ENCODE measurements around the gene DNAH1. TPM values are rescaled to one million over a fixed set of nuclear protein-coding genes. Genes with fewer than 3 reads are reported as not detected.

Gene DNAH1
- total and polyA plus RNA-seq, 2 of the 13 experiments (the other 11 are each of a cell fraction or from before 2014, with no cell fraction given): 0.64 to 3.5 TPM

- no peak for TF ChIP-seq CENPT (CRISPR knock-in tag; IDR thresholded peaks at IDR 0.05; ENCODE audit: low read depth)
- no peak for TF ChIP-seq ZNF446 (CRISPR knock-in tag; IDR thresholded peaks at IDR 0.05)
- TF ChIP-seq ZSCAN30 (CRISPR knock-in tag; IDR thresholded peaks at IDR 0.05): no peak
- TF ChIP-seq ZNF124 (CRISPR knock-in tag; IDR thresholded peaks at IDR 0.05): no peak
- TF ChIP-seq ZNF281 (CRISPR knock-in tag; IDR thresholded peaks at IDR 0.05; ENCODE audit: borderline replicate concordance): no peak
- TF ChIP-seq HOMEZ (CRISPR knock-in tag; IDR thresholded peaks at IDR 0.05; ENCODE audit: low read depth): no peak
- TF ChIP-seq FOXP1 (IDR thresholded peaks at IDR 0.05): peak; percentile 91; the same call in 1 of the 2 replicates
- peak; percentile 90 for TF ChIP-seq FOXP1 (CRISPR knock-in tag; IDR thresholded peaks at IDR 0.05)
- no peak for TF ChIP-seq ZNF329 (CRISPR knock-in tag; IDR thresholded peaks at IDR 0.05; ENCODE audit: low read depth)
- no peak for TF ChIP-seq ZNF296 (CRISPR knock-in tag; conservative IDR thresholded peaks at IDR 0.05)
- TF ChIP-seq NFRKB (IDR thresholded peaks at IDR 0.05): no peak
- peak; percentile 59 for TF ChIP-seq FOXA3 (CRISPR knock-in tag; IDR thresholded peaks at IDR 0.05)
- TF ChIP-seq ZBTB42 (CRISPR knock-in tag; IDR thresholded peaks at IDR 0.05): no peak
- TF ChIP-seq ATF5 (CRISPR knock-in tag; IDR thresholded peaks at IDR 0.05; ENCODE audit: low read depth): no peak
- TF ChIP-seq ZBTB26 (CRISPR knock-in tag; IDR thresholded peaks at IDR 0.05; ENCODE audit: borderline replicate concordance): no peak
- no peak for TF ChIP-seq KDM5B (CRISPR knock-in tag; IDR thresholded peaks at IDR 0.05; ENCODE audit: borderline replicate concordance)
- TF ChIP-seq EEA1 (CRISPR knock-in tag; IDR thresholded peaks at IDR 0.05; ENCODE audit: borderline replicate concordance): no peak
- TF ChIP-seq SOX6 (IDR thresholded peaks at IDR 0.05): no peak
- TF ChIP-seq SOX6 (CRISPR knock-in tag; IDR thresholded peaks at IDR 0.05): peak; percentile 57; the same call in 1 of the 2 replicates
- no peak for TF ChIP-seq ZBTB21 (CRISPR knock-in tag; IDR thresholded peaks at IDR 0.05)
- TF ChIP-seq IKZF1 (IDR thresholded peaks at IDR 0.05): no peak
- TF ChIP-seq ATF3 (CRISPR knock-in tag; IDR thresholded peaks at IDR 0.05): no peak
- TF ChIP-seq HMGXB4 (CRISPR knock-in tag; IDR thresholded peaks at IDR 0.05; ENCODE audit: borderline replicate concordance in 1 of 2, low read depth in 1 of 2): peak; percentile 32 to 38; a peak in 1 of 4 replicates
- no peak for TF ChIP-seq ZNF841 (CRISPR knock-in tag; IDR thresholded peaks at IDR 0.05; ENCODE audit: borderline replicate concordance)
- no peak for TF ChIP-seq SMAD9 (CRISPR knock-in tag; IDR thresholded peaks at IDR 0.05)
Observed at GRCh38 chr3:52339612-52340011, 23.5 kb downstream of the DNAH1 start (continued).
